Astrocyte of the spinal cord (primary cell): ENCODE data around the gene PDK1.

Source experiments
- DNase-seq: peaks from one replicate; pipeline ENCODE4 v3.0.0; 2011; ENCODE audit warnings: low read depth, low spot score
- H3K4me3 ChIP-seq: 2 replicates; pipeline ENCODE4 v1.5.1; 2011; ENCODE audit warnings: low read depth, mild to moderate bottlenecking, low read length, moderate library complexity
- CTCF ChIP-seq: IDR thresholded peaks from 2 replicates; pipeline ENCODE4 v1.5.1; 2012; ENCODE audit warnings: low read depth, mild to moderate bottlenecking, low read length, inconsistent platforms
- in situ Hi-C: cut with HindIII; loops from 2 replicates; pipeline ENCODE4 v1.10.0; 2017; ENCODE audit warnings: low sequenced_read_pairs

The PDK1 gene

GRCh38 chr2:172609488-172609887, 53.6 kb downstream of the PDK1 start:
- in situ Hi-C loops: no loop called here
- no peak for DNase-seq
- TF ChIP-seq CTCF: no peak
- no peak overlapping the region for H3K4me3 ChIP-seq

- no peak for TF ChIP-seq CTCF
- no peak overlapping the region for H3K4me3 ChIP-seq
- in situ Hi-C loops: no loop called here
- DNase-seq: no peak
These were observed 56.2 kb downstream of the PDK1 start for GRCh38 chr2:172612051-172612450.

GRCh38 chr2:172613040-172613439, 57.1 kb downstream of the PDK1 start:
- no peak for TF ChIP-seq CTCF
- no peak for DNase-seq
- H3K4me3 ChIP-seq: no peak overlapping the region
- in situ Hi-C loops: no loop called here

DNA sequence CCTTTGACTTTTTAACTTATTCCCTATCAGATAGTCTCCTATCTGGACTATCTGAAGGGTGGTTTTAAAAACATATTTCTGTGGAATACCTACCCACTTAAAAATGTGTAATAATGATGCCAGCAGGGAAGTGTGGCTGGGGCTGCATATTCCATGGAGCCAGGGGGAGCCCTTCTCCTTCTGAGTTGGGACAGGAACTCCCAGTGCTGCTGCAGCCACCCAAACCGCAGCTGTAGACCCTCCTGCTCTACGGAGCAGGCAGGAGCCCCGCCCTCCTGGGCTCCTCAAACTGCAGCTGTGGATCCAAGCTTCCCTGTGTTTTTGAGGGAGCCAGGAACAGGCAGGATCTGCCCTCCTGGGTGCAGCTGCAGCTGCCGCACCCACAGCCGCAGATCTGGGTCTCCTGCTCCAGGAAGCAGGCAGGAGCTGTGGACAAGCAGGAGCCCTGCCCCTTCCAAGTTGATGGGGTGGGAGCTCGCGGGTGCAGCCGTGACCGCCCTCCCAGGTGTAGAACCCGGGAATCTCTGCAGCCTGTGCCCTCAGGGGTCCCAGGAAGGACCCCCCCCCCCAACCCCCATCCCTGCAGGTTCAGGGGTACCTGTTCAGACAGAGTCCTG, 57.8 kb downstream of the PDK1 start:
- H3K4me3 ChIP-seq: no peak overlapping the region
- TF ChIP-seq CTCF: no peak
- in situ Hi-C loops: no loop called here
- DNase-seq: no peak

- H3K4me3 ChIP-seq: no peak overlapping the region
- in situ Hi-C loops: no loop called here
- no peak for TF ChIP-seq CTCF
- DNase-seq: peak; percentile 48
These were observed 59.0 kb downstream of the PDK1 start for GRCh38 chr2:172614932-172615331.

- DNase-seq: no peak
- in situ Hi-C loops: no loop called here
- no peak for TF ChIP-seq CTCF
- H3K4me3 ChIP-seq: no peak overlapping the region
These were observed 59.9 kb downstream of the PDK1 start for GRCh38 chr2:172615727-172616261.

DNA sequence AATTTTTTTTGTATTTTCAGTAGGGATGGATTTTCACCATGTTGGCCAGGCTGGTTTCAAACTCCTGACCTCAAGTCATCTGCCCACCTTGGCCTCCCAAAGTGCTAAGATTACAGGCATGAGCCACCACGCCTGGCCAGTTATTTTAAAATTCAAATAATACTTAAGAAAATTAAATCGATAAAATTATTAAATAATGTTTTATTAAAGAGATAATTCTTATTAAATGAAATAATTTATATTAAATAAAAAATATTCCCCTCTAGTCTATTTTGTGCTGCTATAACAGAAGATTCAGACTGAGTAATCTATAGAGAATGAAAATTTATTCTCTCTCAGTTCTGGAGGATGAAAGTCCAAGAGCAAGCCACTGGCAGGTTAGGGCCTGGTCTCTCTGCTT, 61.2 kb downstream of the PDK1 start:
- in situ Hi-C loops: no loop called here
- no peak overlapping the region for H3K4me3 ChIP-seq
- no peak for DNase-seq
- TF ChIP-seq CTCF: no peak
